ENCODE data around the gene KY.

The KY gene

DNA sequence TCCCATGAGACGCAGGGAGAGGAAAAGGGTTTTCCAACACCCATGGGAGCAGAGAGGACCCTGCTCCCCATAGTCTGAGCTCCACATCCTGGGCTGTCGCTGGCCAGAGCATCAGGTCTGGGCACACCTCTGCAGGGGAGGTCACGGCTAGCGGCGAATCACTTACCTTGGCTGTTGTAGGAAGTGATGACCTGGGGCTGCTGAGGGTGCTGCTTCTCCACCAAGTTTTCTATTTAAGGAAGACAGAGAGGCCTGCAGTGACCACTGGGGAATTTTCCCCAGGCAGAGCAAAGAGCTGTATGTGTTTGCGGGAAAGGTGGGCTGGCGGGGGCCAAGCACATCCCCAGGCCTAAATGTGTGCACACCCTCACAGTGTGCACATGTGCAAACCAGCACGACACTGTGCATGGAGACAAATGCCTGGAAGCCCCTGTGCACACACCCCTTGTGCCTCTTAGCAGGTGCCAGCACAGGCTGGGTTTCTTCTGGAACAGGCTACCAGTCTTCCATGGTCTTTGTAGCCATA is 7.6 kb downstream of the KY start:
- Mint-ChIP-seq H3K4me3 (no peak overlapping the region), H3K9me3 (no peaks in the 10 kb centered on the region), H3K36me3 (ENCODE audit: low read depth) (no peaks in the 10 kb centered on the region), H3K4me1 (ENCODE audit: low read depth) (no peaks in the 10 kb centered on the region), H3K27ac (no peak overlapping the region), H3K27me3 (no peaks in the 10 kb centered on the region)
- no peak for DNase-seq

DNA sequence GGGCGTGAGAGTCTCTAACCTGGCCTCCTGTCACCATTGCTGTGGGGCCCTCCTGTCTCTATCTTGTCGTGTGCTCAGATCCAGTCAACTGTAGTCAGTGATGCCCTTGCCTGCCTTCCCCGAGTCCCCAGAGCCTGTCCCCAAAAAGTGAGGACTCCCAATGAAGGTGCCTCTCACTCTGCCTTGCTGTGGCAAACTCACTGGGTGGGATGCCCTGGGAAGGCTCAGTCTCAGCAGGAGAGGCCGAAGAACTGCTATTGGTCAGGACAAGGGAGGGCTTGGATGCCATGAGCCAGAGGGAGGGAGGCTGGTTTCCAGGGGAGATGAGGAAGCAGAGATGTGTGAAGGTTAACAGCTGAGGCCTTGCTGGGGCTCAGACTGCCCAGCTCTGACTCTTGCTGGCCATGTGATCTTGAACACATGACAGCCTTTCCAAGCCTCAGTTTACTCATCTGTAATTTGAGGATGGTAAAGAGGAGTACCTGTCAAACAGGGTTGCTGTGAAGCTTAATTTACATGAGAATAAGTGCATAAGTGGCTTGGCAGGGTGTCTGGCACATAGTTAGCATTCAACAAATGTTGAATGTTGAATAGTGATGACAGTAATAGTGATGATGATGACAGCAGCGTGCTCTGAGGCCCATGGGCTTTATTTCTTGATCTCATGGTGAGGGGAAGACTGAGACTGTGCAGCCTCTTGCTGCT is 8.2 kb downstream of the KY start:
- Mint-ChIP-seq H3K27ac (no peak overlapping the region), H3K9me3 (no peaks in the 10 kb centered on the region), H3K4me3 (no peak overlapping the region), H3K27me3 (no peaks in the 10 kb centered on the region), H3K4me1 (ENCODE audit: low read depth) (no peaks in the 10 kb centered on the region), H3K36me3 (ENCODE audit: low read depth) (no peaks in the 10 kb centered on the region)
- DNase-seq: no peak

DNA sequence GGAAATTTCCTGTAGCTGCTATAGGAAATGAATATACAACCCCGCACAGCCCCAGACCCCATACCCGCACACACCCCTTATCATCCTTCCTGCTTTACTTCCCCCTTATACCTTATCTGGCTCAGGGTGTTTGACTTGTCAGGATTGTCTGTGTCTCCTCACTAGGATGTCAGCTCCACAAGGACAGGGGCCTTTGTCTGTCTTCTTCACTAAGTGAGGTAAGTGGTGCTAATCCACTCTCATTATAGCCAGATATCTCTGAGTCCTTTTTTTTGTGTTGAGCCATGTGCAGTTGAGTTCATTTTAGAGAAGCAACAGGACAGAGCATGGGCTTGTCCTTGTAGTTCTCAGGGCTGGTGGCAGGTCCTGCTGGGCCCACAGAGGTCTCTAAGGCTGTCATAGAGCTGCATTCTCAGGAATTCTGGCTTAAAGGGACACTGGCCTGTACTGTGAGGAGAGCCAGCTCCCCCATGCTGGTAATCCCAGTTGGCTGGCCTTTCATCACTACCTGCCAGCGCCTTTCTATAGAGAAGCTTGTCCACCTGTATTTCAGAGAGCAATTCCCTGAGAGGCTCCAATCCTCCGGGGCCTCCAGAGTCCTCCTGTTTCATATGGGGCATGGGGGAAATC is 9.0 kb downstream of the KY start:
- no peak overlapping the region for H3K4me3 Mint-ChIP-seq
- no peak overlapping the region for H3K27ac Mint-ChIP-seq
- no peaks in the 10 kb centered on the region for H3K4me1 Mint-ChIP-seq (ENCODE audit: low read depth)
- no peak for DNase-seq
- H3K36me3 Mint-ChIP-seq (ENCODE audit: low read depth): no peaks in the 10 kb centered on the region
- no peaks in the 10 kb centered on the region for H3K9me3 Mint-ChIP-seq
- H3K27me3 Mint-ChIP-seq: no peaks in the 10 kb centered on the region

DNA sequence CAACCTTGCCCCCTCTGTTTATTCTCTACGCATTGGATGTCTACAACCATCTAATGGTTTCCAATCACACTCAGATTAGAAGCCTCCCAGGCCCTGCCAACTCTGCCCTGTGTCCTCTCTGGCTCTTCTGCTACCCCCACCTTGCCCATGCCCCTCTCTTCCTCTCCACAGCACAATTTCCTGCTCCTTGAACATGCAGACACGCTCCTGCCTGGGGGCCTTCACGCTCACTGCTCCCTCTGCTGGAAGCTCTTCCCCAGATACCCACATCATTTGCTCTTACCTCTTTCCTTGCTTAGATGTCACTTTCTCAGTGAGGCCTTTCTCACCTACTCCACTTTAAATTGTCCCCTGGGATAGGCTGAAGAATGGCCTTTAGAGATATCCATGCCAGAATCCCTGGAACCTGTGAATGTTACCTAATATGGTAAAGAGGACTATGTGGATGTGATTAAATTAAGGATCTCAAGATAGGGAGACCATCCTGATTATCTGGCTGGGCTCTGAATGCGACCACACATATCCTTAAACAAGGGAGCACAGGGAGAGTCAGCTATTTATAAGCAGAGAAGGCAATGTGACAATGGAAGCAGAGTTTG is 9.9 kb downstream of the KY start:
- Mint-ChIP-seq H3K9me3 (no peaks in the 10 kb centered on the region), H3K27ac (no peak overlapping the region), H3K4me1 (ENCODE audit: low read depth) (no peaks in the 10 kb centered on the region), H3K27me3 (no peaks in the 10 kb centered on the region), H3K36me3 (ENCODE audit: low read depth) (no peaks in the 10 kb centered on the region), H3K4me3 (no peak overlapping the region)
- DNase-seq: no peak

DNA sequence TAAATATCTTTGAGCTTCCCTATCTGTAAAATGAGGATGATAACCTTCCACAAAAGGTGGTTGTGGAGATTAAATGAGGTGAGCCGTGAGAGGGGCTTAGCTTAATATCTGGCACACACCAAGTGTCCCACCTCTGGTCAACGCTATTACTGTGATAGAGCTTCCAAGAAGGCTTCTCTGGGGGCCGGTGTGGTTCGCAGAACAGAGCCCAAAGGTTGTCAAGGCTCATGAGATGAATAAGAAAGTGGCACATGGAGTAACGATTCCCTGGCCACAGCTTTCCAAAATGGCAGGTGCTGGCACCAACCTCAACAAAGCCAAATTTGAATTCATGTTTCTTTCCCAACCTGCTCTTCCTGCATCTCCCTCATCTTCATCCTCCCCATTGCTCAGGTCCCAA is 10.4 kb downstream of the KY start:
- no peaks in the 10 kb centered on the region for H3K9me3 Mint-ChIP-seq
- H3K36me3 Mint-ChIP-seq (ENCODE audit: low read depth): no peaks in the 10 kb centered on the region
- no peak overlapping the region for H3K4me3 Mint-ChIP-seq
- H3K27me3 Mint-ChIP-seq: no peaks in the 10 kb centered on the region
- H3K27ac Mint-ChIP-seq: no peak overlapping the region
- H3K4me1 Mint-ChIP-seq (ENCODE audit: low read depth): no peaks in the 10 kb centered on the region
- no peak for DNase-seq

DNA sequence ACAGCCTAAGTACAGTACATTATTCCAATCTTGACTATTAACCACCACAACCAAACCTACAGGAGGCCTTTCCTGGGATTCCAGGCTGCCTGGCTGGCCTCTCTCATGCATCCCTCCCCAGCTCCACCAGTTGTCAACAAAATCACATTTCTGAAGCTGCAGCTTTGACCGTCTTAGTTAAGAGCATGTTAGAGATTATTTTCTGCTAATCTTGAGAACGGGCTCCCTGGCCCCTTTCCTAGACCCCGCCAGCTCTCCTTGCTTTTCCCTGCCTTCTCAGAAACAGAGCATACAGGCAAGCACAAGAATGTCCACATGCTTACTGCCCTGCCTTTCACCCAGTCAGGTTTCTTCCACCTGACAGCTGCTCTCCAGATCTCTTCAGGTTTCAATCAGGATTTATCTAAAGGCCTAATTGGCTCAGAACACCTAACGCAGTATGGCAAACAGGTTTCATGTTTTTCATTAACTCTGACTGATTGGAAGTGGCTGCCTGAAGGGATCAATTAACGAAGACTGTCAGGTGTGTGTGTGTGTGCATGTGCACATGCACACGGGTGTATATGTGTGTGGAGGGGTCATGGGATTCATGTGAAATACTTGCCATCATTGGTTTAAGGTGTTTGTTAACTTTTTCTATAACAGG is 12.3 kb downstream of the KY start:
- H3K27ac Mint-ChIP-seq: no peak overlapping the region
- peaks cover 4% of the 10 kb centered on the region for H3K27me3 Mint-ChIP-seq
- no peak overlapping the region for H3K4me3 Mint-ChIP-seq
- no peaks in the 10 kb centered on the region for H3K9me3 Mint-ChIP-seq
- no peak for DNase-seq
- no peaks in the 10 kb centered on the region for H3K4me1 Mint-ChIP-seq (ENCODE audit: low read depth)
- H3K36me3 Mint-ChIP-seq (ENCODE audit: low read depth): no peaks in the 10 kb centered on the region

- Mint-ChIP-seq H3K9me3 (peaks cover 3% of the 10 kb centered on the region), H3K27me3 (peaks cover 5% of the 10 kb centered on the region), H3K36me3 (ENCODE audit: low read depth) (no peaks in the 10 kb centered on the region), H3K27ac (no peak overlapping the region), H3K4me1 (ENCODE audit: low read depth) (no peaks in the 10 kb centered on the region), H3K4me3 (no peak overlapping the region)
- DNase-seq: no peak
Observed at GRCh38 chr3:134636406-134636805, 14.4 kb downstream of the KY start.

GRCh38 chr3:134630506-134630905 is 20.3 kb downstream of the KY start:
- Mint-ChIP-seq H3K4me1 (ENCODE audit: low read depth) (no peaks in the 10 kb centered on the region), H3K27ac (no peak overlapping the region)

DNA sequence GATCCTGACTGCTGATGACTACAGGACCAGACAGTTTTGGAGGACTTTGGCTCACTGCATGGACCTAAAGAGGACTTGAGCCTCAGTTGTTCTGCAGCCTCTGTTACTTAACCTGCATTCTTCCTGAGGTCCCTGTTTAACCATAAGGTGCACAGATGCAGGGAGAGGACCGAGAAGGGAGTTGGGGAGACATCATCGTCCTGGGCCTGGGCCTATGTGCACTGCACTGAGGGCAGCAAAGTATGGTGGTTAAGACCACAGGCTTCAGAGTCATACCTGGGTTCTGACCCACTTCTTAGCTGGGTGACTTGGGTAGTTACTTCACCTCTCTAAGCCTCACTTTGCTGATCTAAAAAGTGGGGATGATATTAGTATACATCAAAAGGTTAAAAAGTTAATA is 21.9 kb downstream of the KY start:
- Mint-ChIP-seq H3K9me3 (peaks cover 12% of the 10 kb centered on the region), H3K36me3 (ENCODE audit: low read depth) (no peaks in the 10 kb centered on the region), H3K27me3 (peaks cover 15% of the 10 kb centered on the region), H3K27ac (no peak overlapping the region), H3K4me1 (ENCODE audit: low read depth) (no peaks in the 10 kb centered on the region), H3K4me3 (no peak overlapping the region)
- DNase-seq: no peak

More at GRCh38 chr3:134630506-134630905, 20.3 kb downstream of the KY start:
- no peak for DNase-seq
- Mint-ChIP-seq H3K36me3 (ENCODE audit: low read depth) (no peaks in the 10 kb centered on the region), H3K4me3 (no peak overlapping the region), H3K27me3 (peaks cover 16% of the 10 kb centered on the region), H3K9me3 (peaks cover 12% of the 10 kb centered on the region)

- Mint-ChIP-seq H3K4me3 (no peak overlapping the region), H3K36me3 (ENCODE audit: low read depth) (no peaks in the 10 kb centered on the region), H3K27ac (no peak overlapping the region), H3K4me1 (ENCODE audit: low read depth) (no peaks in the 10 kb centered on the region), H3K27me3 (peaks cover 11% of the 10 kb centered on the region), H3K9me3 (peaks cover 12% of the 10 kb centered on the region)
- no peak for DNase-seq
Observed at GRCh38 chr3:134627831-134628230, 23.0 kb downstream of the KY start.

- Mint-ChIP-seq H3K9me3 (peaks cover 8% of the 10 kb centered on the region), H3K36me3 (ENCODE audit: low read depth) (no peaks in the 10 kb centered on the region), H3K27ac (no peak overlapping the region), H3K27me3 (peaks cover 9% of the 10 kb centered on the region), H3K4me3 (no peak overlapping the region), H3K4me1 (ENCODE audit: low read depth) (peaks cover 5% of the 10 kb centered on the region)
- no peak for DNase-seq
Observed at GRCh38 chr3:134625885-134626741, 24.7 kb downstream of the KY start.

DNA sequence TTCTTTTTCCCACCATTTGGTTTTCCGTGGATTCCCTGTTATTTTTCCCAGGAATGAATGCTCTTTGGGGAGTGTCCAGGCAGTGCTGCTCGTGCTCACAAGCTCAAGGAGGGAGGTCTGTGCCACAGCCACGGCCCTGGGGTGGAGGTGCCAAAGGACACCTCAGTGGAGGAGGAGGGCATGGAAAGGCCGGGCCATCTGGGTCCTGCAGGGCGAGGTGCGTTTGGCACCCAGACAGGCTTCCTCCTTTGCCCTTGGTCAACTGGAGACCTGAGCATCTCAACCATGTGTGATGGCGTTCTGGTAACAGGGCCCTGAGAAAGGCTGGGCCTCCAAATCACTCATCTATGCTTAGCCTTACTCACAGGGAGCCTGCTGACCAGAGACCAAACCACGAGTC is 25.4 kb downstream of the KY start:
- no peak for DNase-seq
- Mint-ChIP-seq H3K9me3 (peaks cover 2% of the 10 kb centered on the region), H3K27ac (no peak overlapping the region), H3K27me3 (peaks cover 5% of the 10 kb centered on the region), H3K4me1 (ENCODE audit: low read depth) (peaks cover 5% of the 10 kb centered on the region), H3K4me3 (no peak overlapping the region), H3K36me3 (ENCODE audit: low read depth) (no peaks in the 10 kb centered on the region)

DNA sequence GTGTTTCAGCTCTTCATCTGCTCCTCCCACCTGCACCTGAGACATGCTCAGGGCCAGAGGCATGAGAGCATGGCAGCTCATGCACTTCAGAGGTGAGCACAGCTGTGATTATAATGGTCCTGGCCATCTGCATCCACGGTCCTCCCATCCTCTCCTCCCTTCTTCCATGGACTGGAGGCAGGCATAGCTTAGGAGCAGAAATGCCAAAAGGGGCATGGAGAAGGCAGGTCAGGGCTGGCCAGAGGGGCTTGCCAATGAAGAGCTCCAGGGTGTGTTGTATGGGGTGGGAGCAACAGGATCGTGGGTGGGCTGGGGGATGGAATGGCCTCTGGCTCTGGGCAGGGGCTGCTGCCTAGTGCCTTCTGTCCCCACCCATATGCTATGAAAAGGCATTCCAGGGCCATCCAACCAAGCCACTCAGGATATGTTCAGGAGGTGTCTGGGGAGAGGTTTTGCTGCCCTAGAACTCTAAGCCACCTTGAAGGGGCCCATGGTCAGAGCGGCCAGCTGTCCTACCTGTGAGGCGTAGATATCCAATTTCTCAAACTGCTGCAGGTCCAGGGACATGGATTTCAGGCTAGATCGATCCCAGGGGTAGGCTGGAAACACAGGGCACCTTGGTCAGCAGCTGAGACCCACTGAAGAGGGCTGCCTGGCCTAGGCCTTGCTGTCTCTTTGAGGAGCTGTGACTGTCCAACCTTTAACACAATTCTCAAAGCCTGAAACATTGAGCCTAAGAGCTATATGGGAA is 26.1 kb downstream of the KY start:
- H3K27ac Mint-ChIP-seq: no peak overlapping the region

More for the DNA sequence above, 26.1 kb downstream of the KY start:
- Mint-ChIP-seq H3K4me1 (ENCODE audit: low read depth) (peaks cover 5% of the 10 kb centered on the region), H3K4me3 (no peak overlapping the region), H3K9me3 (no peaks in the 10 kb centered on the region), H3K36me3 (ENCODE audit: low read depth) (no peaks in the 10 kb centered on the region), H3K27me3 (peaks cover 5% of the 10 kb centered on the region)
- no peak for DNase-seq
